ENCODE data around the gene SGK2.
A peak's percentile ranks its signal among the peaks of the same experiment; 100 is the strongest.

Gene SGK2

DNA sequence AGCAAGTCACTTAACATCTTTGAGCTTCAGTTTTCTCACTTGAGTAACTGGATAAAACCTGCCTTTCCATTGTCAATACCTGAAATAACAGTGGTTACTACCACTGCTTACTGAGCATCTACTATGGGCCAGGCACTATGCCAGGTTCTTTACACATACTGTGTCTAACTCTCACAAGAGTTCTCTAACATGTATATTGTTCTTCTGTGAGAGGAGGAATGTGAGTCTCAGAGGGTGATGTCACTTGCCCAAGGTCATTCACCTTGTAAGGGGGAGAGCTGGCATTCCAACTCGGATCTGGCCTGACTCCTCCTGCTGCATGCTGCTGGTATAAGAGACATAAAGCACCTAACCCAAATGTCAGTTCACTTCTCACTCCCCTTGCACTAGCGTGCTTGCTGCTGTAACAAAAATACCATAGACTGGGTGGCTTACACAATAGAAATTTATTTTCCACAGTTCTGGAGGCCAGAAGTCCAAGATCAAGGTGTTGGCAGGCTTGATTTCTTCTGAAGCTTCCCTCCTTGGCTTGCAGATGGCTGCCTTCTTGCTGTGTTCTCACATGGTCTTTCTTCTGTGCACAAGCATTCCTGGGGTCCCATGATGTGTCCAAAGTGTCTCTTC lies 21.9 kb upstream of the SGK2 start:
- DNase-seq, result no peak

DNA sequence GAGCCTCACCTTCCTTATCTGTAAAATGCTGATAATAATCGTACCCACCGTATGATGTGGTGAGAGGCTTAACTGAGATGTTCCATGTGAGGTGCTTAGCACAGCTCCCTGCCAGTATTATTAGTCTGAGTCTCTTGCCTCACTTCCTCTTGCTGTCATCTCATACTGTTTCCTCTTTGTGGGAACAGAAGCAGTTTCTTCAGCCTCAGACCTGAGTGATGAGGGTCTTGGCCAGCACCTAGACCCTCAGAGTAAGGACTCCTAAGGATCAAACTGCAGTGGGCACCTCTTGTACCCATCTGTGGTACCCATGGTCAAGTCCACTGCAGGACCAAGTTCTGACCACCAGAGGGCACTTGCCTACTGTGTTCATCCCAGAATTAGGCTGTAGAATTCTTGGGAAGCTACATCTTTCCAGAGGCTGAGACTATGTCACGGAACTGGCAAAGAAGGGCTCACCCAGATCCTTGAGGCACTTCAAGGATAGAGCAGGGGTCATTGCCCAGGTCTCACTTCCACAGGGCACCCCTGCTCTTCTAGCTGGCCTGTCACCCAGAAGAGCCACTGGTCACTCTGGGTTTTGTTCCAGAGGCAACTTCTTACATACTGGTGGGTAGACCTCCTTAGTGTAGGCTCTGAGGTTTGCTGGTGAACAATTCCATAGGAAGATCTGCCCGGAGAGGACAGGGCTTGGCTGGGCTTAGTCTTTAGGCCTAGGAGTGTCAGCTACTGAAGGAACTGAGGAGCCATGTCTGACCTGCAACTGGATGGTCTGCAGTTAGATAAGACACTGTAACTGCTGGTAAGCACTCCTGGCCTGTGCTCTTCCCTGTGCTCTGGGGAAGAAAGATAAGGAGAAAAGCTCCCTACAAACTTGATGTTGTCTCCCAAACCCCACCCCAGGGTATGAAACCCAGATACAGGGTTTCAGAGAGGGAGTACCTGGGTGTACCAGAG lies 20.6 kb upstream of the SGK2 start:
- DNase-seq, result peak; percentile 44

DNA sequence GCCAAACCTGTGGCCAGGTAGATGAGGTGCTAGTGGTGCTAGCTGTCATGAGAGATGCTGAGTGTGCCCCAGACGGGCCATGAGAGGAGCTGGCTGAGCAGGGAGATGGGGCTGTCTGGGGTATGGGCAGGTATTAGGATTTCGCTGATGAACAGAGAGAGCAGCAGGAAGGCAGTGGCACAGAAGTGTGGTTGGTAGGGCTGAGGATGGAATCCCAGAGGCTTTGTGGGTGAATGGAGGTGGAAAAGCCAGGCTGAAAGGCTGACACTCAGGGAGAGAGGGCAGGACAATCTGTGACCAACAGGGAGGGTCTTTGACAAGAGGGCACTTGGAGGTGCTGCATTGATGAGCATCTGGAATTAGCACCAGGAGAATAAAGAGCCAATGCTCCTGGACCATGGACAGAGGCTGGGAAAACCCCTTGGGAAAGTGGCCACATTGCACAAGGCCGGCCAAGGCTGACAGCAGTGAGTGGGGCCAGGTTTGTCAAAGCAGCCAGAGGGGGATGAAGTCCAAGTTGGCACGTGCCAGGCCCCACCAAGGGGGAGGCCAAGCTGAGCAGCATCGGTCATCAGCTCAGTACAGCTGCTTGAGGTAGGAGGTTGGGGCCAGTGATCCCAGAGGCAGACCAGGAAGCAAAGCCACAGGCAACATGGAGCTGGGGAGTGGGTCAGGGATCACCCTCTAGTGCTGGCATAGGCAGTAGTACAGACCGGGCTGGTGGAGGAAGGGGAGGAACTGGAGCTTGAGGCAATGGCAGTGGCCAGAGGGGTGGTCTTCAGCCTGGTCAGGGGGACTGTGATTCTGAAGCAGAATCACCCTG lies 19.7 kb upstream of the SGK2 start:
- DNase-seq, result no peak

DNA sequence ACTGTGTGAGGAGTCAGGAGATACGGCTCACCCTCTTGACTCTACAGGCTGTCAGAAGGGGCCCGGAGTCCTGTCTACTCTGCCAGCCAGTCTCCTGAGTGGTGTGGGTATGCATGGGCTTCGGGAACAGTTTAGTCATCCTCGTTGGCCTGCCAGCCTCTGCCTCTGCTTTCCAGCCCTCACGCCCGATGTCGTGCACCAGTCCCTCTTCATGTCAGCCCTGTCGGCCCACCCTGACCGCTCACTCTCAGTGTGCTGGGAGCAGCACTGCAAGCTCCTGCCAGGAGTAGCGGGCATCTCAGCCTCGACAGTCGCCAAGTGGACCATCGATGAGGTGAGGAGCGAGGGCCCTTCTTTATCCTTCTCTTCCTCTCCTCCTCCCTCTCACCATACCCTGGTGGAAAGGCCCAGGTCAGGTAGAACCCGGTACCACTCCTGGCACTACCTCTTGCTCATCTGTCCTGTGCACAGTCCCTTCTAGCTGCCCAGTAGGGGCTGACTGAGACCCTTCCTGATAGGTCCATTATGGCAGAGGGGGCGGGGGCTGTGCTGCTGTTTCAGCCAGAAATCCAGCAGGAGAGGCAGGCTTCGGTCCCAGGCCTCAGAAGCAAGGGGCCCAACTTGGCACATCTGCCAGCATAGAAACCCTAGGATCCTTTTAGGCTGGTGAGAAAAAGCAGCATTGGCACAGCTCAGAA lies 18.7 kb upstream of the SGK2 start:
- no peak for DNase-seq

DNA sequence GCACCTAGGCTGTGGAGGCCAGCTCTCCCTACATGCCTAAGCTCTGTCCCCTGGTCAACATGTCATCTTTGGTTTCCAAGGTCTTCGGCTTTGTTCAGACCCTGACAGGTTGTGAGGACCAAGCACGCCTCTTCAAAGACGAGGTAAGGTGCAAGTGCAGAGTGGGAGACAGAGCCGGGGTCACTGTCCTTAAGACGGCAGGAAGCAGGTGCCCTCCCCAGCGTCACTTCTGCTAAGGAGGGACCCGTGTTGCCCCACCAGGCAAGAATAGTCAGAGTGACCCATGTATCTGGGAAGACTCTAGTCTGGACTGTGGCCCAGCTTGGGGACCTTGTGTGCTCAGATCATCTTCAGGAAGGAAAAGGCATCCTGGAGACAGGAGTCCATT lies 18.2 kb upstream of the SGK2 start:
- DNase-seq, result no peak

DNA sequence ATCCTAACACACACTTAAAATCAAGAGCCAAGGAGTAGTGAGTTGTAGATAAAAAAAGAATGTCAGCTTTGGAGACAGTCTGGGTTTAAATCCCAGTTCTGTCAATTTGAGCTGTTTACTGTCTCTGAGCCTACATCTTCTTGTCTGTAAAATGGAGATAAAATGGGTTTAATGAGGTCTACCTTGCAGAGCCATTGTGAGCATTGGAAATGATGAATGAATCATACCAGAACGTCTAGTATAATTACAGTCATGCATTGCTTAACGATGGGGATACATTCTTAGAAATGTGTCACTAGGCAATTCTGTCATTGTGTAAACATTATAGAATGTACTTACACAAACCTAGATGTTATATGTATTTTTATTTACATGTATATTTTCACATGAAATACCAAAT lies 17.6 kb upstream of the SGK2 start:
- no peak for DNase-seq

DNA sequence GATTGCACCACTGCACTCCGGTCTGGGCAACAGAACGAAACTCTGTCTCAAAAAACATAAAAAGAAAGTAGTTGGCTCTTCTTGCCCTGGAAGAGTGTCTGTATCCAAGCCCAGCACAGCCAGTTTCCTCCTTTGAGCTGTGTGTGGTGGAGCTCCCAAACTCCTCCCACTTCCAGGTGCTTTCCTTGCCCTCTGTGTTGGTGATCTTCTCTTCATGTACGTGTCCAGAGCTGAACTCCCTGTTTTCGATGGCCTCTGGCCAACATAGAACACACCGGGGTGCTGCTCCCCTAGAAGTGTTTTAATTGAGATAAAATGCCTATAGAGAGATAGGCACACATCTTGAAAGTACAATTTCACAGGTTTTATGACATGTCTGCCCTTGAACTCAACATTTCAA lies 16.7 kb upstream of the SGK2 start:
- no peak for DNase-seq

DNA sequence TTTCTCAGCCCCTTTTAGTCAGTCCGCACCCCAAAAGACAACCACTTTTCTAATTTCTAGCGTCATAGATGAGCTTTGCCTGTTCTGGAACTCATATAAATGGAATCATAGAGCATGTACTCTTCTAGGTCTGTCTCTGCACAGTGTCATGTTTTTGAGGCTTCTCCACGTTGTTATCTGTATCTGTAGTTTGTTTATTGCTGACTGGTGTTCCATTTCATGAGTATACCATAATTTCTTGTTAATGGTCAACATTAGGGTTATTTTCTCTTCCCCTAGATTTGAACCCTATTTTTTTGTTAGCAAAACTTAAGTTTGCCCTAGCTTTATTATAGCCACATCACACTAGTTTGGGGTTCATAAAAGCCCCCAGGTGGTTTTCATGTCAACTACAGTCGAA lies 16.2 kb upstream of the SGK2 start:
- no peak for DNase-seq

DNA sequence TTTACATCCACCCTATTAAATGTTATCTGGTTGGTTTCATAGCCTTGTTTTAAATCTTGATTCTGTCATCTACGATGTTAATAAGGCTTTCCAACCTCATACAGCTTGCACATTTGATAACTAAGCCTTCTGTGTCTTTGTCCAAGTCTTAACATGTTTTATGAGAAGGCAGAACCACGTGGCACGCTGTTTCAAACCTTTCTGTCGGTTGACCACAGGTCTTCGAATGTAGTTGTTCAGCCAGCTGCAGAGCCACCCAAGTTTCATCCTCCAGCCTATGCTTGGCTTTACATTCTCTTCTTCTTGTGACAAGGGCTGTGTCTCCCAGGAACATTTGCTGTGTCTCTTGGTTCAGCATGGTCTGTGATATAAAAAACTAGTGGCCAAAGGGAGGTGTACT lies 15.7 kb upstream of the SGK2 start:
- no peak for DNase-seq

DNA sequence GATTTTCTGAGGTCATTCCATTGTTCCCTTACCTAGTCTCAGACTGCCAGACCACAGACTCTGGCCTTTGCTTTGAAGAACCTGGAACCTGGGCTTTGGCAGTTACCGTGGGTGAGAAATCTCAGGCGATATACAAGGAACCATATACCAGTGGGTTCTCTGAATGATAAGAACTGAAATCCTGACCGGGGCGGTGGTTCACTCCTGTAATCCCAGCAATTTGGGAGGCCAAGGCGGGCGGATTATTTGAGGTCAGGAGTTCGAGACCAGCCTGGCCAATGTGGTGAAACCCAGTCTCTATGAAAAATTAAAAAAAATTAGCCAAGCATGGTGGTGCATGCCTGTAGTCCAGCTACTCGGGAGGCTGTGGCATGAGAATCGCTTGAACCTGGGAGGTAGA lies 14.3 kb upstream of the SGK2 start:
- no peak for DNase-seq

DNA sequence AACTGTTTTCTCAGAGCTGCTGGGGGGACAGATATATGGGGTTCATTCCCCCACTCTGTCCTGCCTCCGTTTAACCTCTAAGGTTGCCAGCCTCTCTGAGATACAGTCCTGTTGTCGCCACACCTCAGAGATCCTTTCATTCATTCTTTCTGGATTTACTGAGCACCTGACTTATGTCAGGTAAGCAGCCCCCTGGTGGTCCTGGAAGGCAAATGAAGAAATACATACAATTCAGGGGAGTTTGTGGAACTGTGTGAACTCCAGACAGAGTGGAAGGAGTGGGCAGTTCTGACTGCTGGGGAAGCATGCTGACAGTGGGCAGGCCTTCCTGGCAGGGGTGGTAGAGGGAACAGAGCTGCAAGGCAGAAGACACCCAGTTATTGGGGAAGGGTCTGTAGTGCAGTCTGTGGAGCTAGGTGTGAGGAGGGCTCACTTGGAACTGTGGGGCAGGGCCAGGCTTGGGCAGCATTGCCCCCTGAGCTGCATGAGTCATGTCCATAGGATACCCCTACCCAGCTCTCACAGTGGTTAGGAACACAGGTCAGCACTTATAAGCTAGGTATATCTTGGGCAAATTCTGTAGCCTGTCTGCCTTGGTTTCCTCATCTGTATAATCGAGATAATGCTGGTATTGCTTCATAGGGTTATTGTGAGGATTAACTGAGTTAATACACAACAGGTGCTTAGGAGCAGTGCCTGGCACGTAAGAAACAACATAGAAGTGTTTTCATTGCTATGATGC lies 12.8 kb upstream of the SGK2 start:
- DNase-seq, result peak; percentile 6

DNA sequence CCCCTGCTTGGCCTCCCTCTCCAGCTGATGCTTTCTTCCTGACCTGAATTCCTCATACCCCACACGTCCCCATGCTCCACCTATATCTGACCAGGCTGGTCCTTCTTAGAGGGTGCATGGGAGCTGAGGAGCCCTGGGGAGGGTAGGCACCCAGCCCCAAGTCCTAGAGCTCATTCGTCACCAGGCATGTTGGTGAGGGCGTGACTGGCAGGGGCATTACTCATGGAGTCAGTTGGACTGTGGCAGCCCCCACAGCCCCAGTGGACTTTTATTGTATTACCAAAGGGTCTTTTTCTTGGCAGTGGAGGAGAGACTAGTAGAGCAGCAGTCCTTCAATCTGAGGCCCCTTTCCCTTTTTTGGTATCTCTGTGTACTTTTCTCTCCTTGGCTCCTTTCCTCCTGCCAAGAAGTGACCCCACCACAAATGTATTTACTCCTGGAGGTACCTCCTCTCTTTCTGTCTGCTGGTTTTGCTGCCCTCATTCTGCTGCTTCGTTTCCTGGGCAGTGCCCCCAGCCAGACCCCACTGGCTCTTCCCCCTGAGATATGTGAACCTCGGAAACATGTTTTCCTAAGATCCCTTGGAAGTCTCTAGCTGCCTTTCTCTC lies 10.4 kb upstream of the SGK2 start:
- DNase-seq, result no peak

DNA sequence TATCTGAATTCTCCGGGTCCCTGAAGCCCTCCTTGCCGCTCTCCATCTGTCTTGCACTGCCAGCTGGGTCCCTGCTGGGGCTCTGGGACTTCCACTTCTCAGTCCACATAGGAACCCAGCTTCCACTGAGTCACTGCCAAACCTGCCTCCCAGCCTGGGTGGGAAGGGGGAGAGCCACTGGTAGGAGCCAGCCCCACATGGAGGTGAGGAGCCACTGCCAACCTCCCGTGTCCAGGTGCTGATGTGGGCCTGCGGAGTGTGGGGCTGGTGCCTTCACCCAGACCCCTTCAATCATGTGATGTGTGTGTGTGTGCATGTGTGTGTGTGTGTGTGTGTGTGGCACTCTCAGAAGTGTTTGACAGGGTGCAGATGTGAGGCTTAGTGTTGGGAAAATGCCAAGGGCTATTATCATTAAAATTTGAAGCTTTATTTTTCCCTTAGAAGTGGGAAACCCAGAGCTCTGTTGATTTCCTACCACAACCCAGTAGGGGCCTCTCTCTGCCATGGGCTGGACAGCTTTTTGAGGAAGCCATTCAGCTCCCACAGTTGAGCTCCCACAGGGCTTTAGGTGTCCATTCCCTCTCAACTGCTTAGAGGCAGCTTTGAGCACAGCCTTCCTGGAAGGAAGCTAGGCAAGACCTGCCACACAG lies 9.3 kb upstream of the SGK2 start:
- no peak for DNase-seq

DNA sequence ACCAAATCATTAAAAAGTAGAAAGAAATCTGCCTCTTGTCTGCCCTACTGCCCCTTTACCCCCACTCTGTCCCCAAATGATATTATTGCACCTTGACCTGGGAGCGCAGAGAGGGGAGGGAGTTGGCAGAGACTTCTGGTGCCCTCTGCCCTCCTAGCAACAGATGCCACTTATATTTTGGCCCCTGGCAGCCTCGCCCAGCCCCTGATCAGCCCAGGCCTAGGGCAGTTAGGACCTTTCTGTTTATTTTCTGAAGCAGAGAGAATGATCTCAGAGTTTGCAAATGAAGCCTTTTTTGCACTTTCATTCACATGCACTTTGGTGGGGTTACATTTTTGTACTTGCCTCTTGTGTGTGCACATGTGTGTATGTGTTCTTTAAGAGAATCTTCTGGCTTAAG lies 8.4 kb upstream of the SGK2 start:
- no peak for DNase-seq

DNA sequence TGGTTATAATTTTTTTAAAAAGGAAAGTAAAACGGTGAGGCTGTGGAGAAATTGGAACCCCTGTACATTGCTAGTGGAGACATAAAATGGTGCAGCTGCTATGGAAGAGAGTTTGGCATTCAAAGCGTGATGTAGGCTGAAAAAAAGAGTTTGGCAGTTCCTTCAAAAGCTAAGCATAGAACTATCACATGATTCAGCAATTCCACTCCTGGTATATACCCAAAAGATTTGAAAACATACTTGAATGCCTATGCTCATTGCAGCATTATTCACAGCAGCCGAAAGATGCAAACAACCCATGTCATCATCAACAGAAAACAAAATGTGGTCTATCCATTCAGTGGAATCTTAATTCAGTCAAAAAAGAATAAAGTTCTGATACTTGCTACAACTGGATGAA lies 4.5 kb upstream of the SGK2 start:
- DNase-seq, result no peak

DNA sequence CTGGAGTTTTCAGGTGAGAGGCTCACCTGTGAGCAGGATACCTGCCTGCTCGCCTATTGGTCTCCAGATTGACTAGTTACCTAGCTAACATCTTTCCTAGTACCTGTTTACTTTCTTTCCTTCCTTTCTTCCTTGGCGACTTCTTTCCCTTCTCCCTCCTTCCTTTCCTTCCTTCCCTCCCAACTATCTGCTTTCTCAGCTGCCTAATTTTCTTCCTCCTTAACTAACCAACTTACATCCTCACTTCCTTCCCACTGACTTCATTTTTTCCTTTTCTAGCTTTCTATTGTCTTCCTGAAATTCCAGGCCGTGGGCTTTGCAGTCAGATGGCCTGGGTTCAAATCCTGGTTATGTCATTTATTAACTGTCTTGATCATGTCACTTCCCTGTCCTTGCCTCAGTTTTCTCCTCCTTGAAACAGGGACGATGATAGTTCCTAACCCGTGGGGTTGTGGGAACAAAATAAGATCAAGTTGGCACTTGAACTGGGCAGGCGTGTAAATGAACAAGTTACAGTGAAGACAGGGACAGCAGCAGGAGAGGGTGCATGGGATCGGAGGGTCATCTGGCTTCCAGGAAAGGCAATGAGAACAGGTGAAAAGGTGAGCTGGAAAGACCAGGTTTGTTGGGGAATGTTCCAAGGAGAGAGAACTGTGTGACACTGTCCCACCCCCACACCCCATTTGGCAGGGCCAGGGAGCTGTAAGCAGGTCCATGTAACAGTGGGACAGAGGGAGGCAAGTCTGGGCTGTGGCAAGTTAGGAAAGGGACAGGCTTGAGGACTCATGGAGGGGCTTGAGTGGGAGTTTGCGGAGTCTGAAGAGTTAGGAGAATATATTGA lies 540 bp downstream of the SGK2 start:
- DNase-seq, result no peak

DNA sequence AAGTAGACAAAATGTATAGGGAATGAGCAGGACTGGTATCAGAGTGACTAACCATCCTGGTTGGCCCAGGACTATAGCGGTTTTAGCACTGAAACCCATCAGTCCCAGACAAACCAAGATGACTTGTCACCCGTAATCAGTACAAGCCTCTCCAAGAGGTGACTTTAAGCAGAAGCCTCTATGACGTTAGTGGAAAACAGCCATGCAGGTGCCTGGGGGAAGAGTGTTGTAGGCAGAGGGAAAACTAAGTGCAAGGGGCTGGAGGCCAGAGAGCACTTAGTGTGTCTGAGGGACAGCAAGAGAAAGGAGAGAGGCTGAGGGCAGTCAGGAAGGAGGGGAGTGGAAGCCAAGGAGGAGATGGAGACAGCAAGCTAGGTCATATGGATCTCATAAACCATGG lies 2.1 kb downstream of the SGK2 start:
- DNase-seq, result no peak

DNA sequence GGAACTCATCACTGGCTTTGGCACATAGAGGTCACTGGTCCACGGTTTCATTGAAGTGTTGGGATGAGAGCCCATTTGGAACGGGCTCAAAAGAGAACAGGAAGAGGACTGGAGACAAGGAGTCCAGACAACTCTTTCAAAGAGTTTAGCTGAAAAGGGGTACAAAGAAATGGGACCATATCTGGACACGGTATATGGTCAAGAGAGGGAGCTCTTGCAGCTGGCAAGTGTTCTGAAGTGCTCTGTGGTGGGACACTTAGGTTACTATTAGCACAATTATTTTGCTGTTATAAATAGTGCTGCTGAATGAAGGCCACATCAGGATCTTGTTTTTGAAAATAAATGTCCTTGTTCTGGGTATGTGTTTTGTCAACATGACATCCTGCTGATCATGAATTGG lies 4.6 kb downstream of the SGK2 start:
- no peak for DNase-seq

DNA sequence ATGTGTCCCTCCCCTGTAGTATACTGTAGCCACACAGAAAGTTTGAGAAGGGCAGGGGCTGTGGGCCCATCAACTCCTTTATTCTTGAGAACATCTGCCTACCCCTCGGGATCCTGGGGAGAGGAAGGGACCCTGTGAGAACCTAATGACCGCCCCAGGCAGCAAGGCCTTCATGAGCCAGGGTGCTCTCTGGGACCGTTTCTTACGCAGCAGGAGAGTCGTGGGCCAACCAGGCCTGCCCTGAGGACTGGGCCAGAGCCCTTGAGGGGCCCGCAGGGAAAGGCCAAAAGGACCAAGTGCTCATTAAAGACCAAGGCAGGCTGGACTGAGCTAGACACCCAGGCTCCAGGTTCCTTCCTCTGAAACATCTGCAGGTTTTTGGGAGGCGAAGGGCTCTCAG lies 5.2 kb downstream of the SGK2 start:
- DNase-seq, result no peak

DNA sequence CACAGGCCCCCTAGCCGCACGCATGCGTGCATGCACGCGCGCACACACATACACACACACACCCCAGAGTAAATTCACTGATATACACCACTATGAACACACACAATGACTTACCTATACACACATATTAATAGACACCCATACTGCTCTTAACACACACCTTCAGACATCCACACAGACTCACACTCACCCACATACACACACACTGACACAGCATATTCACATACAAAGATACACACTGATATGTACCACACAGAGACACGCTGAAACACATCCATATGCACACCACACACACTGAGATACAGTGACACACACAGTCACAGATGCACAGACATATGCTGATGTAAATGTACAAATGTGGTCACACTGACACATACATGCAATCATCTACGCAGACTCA lies 5.6 kb downstream of the SGK2 start:
- no peak for DNase-seq

Measured in NCI-H69 (cell line).